HG03103 (cell line): Measurements from ENCODE around the gene RAD23B.
"Not testable (repeated sequence)": the region's sequence is repeated elsewhere in the genome, so short reads cannot be mapped to it uniquely, and the experiment has no call there.

Experiments used
- ATAC-seq: cut with Tn5 transposase; IDR thresholded peaks from one replicate; pipeline ENCODE4 v1.9.1; 2021; ENCODE audit warnings: low read depth; ENCODE audit not compliant: unreplicated experiment

The RAD23B gene

DNA sequence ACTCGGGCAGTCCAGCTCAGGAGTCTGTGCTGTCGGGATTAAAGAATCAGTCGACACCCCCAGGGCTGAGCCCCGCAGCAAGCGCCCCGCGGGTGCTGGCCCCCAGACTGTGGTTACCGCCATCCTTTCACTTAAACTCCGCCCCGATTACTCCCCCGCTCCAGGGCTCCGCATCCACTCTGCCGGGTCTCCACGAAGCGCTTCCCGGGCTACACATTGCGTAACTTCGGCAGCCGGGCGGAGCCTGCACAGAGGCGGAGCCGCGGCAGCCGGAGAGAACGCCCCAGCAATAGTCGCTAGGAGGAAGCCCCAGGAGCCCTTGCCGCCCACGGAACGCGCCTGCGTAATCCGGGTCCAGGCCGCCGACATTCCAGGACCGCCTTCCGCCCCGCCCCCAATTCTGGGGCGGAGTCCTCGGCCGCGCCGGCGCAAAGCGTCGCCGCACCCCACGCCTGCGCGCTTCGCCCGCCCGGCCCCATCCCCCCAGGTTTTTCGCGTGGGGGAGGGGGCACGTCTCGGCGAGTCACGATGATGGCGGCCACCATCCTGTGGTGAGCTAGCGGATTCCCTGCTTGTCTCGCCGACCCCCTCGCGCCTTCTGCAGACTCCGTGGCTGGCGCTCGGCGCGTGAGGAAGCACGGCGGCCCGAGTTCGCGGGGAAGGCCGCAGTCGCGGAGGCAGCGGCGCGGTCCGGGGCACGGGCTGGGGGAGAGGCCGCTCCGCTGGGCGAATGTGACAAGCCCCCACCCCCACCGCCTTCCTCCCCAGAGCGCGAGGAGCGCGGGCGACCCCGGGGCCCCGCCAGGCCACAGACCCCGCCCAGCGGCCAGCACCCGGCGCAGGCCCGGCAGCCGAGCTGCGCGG is at the start of gene RAD23B:
TSS of gene RAD23B (plus strand) at position 521 of the 864 bp plus-strand sequence. CDS start 351 bp downstream, outside the sequence.
- peak; percentile 86 for ATAC-seq

DNA sequence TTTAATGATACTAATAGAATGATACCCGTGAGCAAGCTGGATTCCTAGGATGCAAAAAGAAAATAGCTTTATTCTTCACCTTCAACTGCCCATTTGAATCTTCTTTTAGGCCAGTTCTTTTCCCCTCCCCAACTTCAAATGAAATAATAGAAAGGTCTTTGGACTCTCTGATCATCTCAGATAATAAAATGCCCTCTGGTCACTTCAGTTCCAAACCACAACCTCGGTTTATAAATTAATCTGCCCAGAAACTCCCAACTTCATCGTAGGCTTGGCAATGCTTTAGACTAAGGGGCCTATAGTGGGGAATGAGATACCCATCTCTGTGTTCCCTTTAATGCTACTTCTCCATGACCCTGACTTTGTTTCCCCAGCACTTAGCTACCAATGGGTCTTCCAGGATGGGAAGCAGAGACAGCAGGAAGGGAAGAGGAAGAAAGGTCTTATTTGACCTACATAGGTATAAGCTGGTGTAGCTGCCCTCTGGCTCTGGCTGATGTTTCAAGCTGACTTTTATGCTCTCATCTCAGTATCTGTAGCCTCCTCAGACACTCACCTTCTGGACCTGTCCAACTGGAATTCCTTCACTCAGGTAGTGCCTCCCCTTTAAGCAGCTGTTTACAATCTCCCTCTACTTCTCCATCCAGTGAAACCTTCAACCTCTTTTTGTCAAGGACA is 47.2 kb upstream of the RAD23B start:
- ATAC-seq = no peak

DNA sequence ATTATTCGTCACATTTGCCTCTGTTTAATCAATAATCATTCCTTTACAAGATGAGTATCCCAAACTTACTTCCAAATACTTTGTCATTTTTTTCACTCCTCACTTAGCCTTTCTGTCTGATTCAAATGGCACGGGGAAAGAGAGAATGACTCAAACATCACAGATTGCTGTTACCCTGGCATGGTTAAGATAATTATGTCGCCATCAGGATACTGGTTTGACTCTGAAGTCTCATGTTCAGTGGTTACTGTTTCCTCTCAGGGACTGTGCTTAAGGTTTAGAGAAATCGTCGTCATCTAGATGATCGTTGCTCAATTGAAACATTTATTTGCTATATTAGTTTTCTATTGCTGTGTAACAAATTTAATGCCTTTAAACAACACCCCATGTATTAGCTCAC is 45.2 kb upstream of the RAD23B start:
- ATAC-seq = no peak

DNA sequence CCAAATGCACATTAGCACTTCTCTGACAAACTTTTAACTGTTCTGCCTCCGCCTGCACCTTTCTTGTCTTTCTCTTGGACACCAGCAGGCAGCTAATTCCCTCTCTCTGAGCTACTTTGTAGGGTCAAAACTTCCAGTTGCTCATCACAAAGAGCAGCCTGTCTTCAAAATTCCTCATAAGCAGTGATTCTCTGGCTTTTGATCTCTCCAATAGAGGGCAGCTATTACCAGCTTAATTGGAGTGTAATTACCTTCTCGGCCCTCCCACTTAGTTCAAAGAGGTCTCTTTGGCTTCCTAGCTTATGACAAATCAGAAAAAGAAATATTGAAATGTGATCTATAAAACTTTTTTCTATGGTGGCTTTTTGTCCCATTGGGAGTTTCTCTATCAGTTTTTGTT is 43.6 kb upstream of the RAD23B start:
- no peak for ATAC-seq

DNA sequence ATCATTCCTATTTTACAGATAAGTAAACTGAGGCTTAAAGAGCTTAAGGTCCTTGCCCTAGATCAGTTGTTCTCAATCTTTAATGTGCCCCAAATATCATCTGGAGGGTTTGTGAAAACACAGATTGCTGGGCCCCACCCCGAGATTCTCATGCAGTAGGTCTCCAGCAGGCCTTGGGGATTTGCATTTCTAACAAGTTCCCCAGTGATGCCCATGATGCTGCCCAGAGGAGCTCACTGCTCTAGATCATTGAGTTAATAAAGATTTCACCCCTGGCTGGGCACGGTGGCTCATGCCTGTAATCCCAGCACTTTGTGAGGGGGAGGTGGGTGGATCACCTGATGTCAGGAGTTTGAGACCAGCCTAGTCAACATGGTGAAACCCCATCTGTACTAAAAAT is 42.8 kb upstream of the RAD23B start:
- ATAC-seq = no peak

DNA sequence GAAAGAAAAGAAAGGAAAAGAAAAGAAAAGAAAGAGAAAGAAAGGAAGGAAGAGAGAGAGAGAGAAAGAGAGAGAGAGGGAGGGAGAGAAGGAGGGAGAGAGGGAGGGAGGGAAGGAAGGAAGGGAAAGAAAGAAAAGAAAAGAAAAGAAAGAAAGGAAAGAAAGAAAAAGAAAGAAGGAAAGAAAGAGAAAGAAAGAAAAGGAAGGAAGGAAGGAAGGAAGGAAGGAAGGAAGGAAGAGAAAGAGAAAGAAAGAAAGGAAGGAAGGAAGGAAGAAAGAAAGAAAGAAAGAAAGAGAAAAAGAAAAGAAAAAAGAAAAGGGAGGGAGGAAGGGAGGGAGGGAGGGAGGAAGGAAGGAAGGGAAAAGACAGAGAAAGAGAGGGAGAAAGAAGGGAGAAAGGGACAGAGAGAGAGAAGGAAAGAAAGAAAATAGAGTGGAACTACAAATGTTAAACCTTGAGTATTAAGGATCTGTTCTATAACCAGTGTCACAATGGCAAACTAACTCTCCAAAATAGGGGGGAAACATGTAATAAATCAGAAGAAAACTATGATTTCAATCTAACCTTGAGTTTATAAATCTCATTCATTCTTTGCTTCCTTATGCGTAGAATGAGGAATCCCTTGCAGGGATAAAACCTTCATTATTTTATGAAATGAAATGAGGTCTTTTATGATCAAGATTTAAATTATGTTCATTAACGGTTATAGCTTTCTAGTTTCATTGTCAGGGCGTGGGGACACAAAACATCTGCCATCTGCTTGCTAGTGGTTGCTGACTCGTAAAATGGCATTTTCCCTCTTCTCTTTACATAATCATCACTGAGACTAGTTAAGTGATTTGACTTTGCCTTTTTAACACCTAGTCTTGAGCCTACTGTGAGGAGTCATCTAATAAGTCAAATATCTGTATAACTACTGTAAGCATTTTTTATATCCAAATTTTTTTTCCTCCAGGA is 40.7 kb upstream of the RAD23B start:
- ATAC-seq = no peak

DNA sequence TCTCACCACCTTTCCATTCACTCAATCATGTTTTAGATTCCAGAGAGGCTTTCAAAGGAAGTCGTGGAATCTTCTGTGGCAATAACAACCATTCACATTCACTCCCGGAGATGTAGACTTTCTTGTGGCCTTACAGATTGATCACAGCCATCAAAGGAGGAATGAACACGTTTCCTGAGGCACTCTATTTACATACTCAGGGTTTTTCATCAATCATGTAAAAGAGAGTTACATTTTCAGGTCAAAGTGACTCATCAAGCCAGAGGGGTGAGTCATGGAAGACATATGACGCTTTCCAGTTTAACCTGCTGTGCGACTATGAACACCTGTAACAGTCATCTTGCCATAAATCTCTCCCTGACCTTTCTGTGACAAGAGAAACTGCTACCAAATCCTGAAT is 39.3 kb upstream of the RAD23B start:
- ATAC-seq = peak; percentile 53

DNA sequence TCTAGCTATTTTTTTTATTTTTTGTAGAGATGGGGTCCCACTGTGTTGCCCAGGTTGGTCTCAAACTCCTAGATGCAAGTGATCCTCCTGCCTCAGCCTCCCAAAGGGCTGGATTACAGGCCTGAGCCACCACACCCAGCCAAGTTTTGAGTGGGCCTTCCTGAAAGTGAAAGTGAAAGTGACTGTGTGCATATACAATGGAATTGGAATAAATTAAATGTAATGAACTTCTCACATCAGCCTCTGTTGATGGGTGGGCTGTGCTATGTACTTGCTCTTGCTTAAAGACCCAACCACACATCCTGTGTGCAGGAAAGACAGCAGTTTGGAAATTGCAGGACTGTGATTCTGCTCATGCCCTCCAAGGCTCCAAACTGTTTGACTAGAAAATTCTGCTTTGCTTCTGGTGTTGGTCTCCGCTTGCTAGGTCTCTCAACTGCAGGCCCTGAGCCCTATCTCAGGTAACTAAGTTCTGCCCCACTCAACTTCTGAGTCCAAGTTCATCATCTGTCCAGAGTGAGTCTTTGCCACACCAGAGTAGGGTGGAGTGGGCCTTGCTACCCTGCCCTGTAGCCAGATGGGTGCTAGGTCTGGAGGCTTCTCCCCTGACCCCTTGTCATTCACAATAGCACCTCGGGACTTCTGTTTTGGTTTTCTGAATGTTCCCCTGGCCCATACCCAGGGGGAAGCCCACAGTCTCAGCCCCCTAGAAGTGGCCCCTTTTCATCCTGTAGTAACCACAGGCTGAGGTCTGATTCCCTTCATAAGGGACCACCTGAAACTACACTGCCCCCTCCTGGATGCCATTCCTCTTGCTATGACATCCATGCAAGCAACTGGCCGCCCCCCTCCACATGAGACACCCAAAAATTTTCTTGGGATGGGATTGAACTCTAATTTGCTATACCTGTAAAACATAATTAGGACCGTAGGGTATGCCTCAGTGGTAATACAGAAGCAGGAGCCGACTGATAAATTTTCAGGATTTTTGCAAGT is 36.5 kb upstream of the RAD23B start:
- ATAC-seq = no peak

DNA sequence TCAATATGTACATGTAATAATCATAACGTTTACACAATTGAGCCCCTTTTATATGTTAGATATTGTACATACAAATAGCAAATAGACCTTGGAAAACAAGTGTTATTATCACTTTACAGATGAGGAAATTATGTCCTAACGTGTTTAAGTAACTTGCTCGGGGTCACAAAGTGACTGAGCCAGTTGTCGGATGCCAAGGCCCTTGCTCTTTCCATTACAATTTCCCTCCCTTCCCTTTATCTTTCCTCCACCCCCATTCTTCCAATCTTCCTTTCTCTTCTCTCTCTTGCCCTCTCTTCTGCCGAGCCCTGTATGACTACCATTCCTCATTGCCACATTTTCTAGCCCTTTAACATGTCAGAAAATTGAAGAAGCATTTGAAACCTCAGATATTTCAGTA is 34.4 kb upstream of the RAD23B start:
- no peak for ATAC-seq

DNA sequence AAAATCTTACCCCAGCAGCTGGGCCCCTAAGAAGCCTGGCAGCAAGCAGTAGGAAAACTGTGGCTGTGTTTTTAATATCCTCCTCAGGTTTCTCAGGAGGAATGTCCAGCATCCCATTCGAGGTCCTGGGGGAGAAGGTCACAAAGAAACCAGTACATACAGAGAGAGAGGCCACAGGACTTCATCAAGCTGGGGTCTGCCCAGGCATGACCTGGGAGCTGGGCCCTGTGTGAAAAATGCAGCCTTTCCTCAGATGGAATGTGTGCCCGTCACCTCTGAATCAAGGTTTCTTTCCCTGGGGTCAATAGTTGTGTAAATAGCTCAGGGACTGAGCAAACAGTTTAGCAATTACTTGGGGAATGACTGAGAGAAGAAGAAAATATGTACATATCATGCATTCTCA is 33.9 kb upstream of the RAD23B start:
- no peak for ATAC-seq

DNA sequence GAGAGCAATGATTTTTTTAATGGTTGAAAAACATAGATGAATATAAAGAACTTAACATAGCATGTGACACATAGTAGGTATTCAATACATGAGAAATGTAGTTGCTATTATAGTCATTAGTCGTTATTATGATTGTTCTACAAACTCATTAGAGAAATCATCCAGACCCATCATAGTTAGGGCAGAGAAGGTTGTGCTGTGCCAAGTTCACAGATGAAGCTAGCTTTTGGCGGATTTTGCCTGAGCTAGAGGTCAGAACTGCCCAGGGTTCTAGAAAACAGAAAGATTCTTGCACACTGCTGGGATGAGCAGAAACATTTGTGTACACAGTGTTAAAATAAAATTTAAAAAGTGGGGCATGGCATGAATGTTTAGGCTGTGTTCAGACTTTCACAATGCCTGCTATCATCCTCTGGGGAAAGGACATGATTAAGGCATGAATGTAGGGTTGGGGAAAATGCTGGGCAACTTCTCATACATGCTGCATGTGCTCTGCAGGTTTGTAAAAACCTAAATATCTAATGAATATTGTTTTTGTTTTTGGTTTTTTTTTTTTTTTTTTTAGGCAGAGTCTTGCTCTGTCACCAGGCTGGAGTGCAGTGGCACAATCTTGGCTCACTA is 33.3 kb upstream of the RAD23B start:
- ATAC-seq = no peak

DNA sequence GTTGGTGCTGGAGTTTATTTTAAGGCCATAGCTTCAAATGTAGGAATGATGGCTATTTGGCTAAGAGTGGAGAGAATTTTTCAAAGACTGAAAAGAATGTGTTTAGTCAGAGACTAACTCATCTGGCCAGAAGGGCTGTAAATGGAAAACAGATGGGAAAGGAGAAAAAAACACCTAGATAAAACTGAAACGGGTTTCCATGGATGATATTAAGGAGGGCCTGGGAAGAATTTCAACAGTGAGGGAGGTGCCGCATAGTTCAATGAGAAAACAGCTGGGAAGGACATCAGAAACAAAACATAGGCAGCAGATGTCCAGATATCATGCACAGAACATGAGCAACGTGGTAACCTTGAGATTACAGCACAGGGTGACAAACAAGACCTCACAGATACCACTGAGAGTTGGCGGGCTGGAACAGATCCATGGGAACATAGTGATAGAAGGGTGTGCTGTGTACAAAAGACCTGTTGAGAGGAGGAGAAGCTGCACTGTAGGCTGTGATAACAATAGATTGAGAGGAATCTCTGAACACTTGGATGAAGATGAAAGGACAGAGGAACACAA is 31.2 kb upstream of the RAD23B start:
- ATAC-seq = no peak

DNA sequence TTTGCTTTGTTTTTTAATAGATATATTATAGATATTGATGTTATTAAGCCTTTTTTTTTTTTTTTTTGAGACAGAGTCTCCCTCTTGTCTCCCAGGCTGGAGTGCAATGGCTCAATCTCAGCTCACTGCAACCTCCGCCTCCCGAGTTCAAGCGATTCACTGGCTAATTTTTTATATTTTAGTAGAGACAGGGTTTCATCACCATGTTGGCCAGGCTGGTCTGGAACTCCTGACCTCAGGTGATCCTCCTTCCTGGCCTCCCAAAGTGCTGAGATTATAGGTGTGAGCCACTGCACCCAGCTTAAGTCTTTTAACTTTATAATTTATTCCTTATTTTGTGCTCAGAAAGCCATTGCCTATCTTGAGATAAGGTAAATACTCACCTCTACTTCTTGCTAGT is 24.2 kb upstream of the RAD23B start:
- ATAC-seq = no peak

DNA sequence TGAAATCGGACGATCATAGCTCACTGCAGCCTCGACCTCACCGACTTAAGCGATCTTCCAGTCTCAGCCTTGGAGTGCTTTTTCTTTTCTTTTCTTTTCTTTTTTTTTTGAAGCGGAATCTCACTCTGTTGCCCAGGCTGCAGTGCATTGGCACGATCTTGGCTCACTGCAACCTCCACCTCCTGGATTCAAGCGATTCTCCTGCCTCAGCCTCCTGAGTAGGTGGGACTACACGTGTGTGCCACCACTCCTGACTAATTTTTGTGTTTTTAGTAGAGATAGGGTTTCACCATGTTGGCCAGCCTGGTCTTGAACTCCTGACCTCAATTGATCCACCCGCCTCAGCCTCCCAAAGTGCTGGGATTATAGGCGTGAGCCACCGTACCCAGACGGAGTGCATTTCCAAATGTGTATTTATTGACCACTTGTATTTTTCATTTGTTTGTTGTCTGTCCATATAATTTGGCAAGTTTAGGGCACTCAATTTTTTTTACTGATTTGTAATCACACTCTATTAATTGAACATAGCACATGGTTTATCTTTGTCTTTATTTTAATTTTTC is 23.2 kb upstream of the RAD23B start:
- ATAC-seq = not testable (repeated sequence)

DNA sequence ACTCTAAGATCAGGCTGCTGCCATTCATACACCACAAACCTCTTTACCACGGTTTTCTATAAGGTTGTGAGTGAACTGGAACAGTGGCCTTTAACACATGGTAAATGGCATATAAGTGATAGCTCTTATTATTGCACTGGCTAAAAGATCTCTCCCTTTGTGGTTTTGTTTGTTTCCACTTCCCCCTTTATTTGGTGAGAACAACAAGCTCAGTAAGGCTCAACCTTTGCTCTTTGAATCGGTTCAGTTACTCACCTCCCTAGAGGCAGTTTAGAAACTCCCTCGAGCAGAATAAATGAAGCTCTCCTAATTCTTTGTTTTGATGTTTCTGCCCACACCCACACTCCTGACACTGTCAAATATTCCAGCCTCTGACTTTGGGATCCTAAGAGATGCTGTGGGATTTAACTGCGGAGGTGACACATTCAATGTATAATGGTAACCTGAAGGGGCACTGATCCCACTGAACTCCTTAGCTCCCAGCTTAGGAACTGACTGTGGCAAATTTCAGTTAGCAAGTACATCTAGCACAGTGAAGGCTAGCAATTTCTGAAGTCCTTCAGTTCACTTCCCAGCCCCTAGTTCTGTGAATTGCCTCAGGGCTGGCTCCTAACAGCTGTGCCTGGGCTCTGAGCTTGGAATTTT is 22.5 kb upstream of the RAD23B start:
- ATAC-seq = peak; percentile 100

DNA sequence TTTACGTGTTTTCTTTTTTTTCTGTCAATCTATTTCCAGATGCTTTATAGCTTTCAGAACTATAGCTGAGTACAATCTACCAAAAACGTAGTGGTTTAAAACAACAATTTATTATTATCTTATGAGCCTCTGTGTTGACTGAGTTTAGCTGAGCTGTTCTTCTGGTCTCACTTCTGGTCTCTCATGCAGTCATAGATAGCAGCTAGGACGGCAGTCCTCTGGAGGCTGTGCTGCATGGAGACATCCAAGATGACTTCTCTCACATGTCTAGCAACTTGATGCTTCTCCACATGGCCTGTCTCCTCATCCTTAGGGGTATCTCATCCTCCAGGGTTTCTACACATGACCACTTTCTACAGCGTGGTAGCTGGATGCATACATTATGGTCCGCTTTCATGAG is 22.0 kb upstream of the RAD23B start:
- no peak for ATAC-seq

DNA sequence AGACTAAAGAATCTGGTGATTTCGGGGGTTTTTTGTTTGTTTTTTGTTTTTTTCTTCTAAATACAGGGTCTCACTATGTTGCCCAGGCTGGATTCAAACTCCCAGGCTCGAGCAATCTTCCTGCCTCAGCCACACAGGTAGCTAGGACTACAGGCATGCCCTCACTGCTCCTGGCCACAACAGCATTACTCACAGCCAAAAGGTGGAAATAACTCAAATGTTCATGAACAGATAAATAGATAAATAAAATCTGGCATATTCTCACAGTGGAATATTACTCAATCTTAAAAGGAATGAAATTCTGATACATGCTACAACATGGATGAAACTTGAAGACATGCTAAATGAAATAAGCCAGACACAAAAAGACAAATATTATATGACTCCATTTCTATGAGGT is 19.8 kb upstream of the RAD23B start:
- ATAC-seq = no peak
